ENCODE data around the gene GGACT. TPM values are rescaled to one million over a fixed set of nuclear protein-coding genes. Genes with fewer than 3 reads are reported as not detected.

The GGACT gene
- total and polyA plus RNA-seq, 2 of the 8 experiments (the other 6 are each of a cell fraction or from before 2014, with no cell fraction given): 1.1 to 1.5 TPM

- TF ChIP-seq TAF7 (optimal IDR thresholded peaks at IDR 0.05; ENCODE audit: borderline replicate concordance, low read depth, low read length) (no peak), SUZ12 (IDR thresholded peaks at IDR 0.05; ENCODE audit: low read length) (no peak), NANOG (IDR thresholded peaks at IDR 0.05; ENCODE audit: insufficient read depth, low read depth, low read length, poor library complexity, severe bottlenecking) (no peak)
Measured at GRCh38 chr13:100484702-100485101, 103.9 kb downstream of the GGACT start (continued).

All from H1 (cell line).